ENCODE data around the gene ERICH2.

The ERICH2 gene

DNA sequence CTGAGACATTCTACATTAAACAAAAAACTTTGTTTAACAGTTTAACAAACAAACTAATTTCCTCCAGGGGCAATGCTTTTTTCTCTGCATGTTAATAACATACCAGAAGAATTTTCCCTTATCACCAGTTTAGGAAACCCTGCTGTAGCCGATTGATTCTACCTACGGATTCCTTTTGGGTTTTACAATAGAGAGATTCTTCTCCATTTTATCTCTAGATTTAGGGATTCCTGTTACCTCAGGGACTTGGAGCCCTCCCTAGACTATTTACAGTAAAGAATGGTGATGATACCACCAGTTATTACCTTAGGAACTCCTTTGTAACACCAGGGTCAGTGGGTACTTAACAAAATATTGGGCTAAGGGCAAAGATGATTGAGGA is 5.3 kb upstream of the ERICH2 start:
- Histone ChIP-seq H3K4me1 (ENCODE audit: control insufficient read depth, insufficient read depth, low read length) (no peaks in the 10 kb centered on the region), H3K9me3 (ENCODE audit: control insufficient read depth, low read length) (no peaks in the 10 kb centered on the region), H3K4me3 (ENCODE audit: low read length) (no peak overlapping the region), H3K9ac (ENCODE audit: low read length) (no peak overlapping the region), H3K27me3 (replicated peaks; ENCODE audit: control insufficient read depth, insufficient read depth, low read length) (no peaks in the 10 kb centered on the region), H3K36me3 (ENCODE audit: control insufficient read depth, insufficient read depth, low read length, severe bottlenecking) (no peaks in the 10 kb centered on the region)
- no peak for DNase-seq (ENCODE audit: low read depth)

DNA sequence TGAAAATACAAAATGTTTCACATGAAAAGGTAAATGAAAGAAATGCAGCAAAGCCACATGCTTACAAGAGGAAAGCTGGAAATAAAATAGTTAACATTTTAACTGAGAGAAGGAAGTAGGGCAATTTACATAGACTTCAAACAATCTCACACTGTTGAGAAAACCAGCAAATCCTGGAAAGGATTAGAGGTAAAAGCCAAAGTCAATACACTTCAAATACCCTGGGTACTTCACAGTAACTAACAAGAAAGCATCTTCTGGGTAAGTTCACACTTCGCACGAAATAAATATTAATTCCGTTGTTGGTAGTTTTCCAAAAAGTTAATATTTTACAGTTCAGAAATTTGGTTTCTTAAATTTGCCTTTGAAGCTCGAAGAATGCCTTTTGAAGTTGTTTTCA is 3.5 kb upstream of the ERICH2 start:
- no peaks in the 10 kb centered on the region for H3K9me3 ChIP-seq (ENCODE audit: control insufficient read depth, low read length)
- no peak overlapping the region for H3K9ac ChIP-seq (ENCODE audit: low read length)
- DNase-seq (ENCODE audit: low read depth): no peak
- H3K36me3 ChIP-seq (ENCODE audit: control insufficient read depth, insufficient read depth, low read length, severe bottlenecking): no peaks in the 10 kb centered on the region
- no peaks in the 10 kb centered on the region for H3K27me3 ChIP-seq (replicated peaks; ENCODE audit: control insufficient read depth, insufficient read depth, low read length)
- H3K4me1 ChIP-seq (ENCODE audit: control insufficient read depth, insufficient read depth, low read length): no peaks in the 10 kb centered on the region
- no peak overlapping the region for H3K4me3 ChIP-seq (ENCODE audit: low read length)

- H3K9me3 ChIP-seq (ENCODE audit: control insufficient read depth, low read length): no peaks in the 10 kb centered on the region
- H3K9ac ChIP-seq (ENCODE audit: low read length): peak overlapping the region; percentile 87
- no peaks in the 10 kb centered on the region for H3K27me3 ChIP-seq (replicated peaks; ENCODE audit: control insufficient read depth, insufficient read depth, low read length)
- H3K36me3 ChIP-seq (ENCODE audit: control insufficient read depth, insufficient read depth, low read length, severe bottlenecking): no peaks in the 10 kb centered on the region
- H3K4me1 ChIP-seq (ENCODE audit: control insufficient read depth, insufficient read depth, low read length): no peaks in the 10 kb centered on the region
- H3K4me3 ChIP-seq (ENCODE audit: low read length): peak overlapping the region; percentile 96
- DNase-seq (ENCODE audit: low read depth): peak; percentile 84
Observed at GRCh38 chr2:170770606-170771420, 635 bp downstream of the ERICH2 start.

- Histone ChIP-seq H3K9me3 (ENCODE audit: control insufficient read depth, low read length) (no peaks in the 10 kb centered on the region), H3K27me3 (replicated peaks; ENCODE audit: control insufficient read depth, insufficient read depth, low read length) (no peaks in the 10 kb centered on the region), H3K36me3 (ENCODE audit: control insufficient read depth, insufficient read depth, low read length, severe bottlenecking) (no peaks in the 10 kb centered on the region), H3K9ac (ENCODE audit: low read length) (peak overlapping the region; percentile 87), H3K4me1 (ENCODE audit: control insufficient read depth, insufficient read depth, low read length) (no peaks in the 10 kb centered on the region), H3K4me3 (ENCODE audit: low read length) (peak overlapping the region; percentile 91)
- DNase-seq (ENCODE audit: low read depth): peak; percentile 41
Observed at GRCh38 chr2:170771421-170771937, 1.3 kb downstream of the ERICH2 start.

- no peaks in the 10 kb centered on the region for H3K27me3 ChIP-seq (replicated peaks; ENCODE audit: control insufficient read depth, insufficient read depth, low read length)
- H3K4me3 ChIP-seq (ENCODE audit: low read length): peak overlapping the region; percentile 91
- no peak for DNase-seq (ENCODE audit: low read depth)
- H3K4me1 ChIP-seq (ENCODE audit: control insufficient read depth, insufficient read depth, low read length): no peaks in the 10 kb centered on the region
- no peaks in the 10 kb centered on the region for H3K9me3 ChIP-seq (ENCODE audit: control insufficient read depth, low read length)
- H3K9ac ChIP-seq (ENCODE audit: low read length): no peak overlapping the region
- H3K36me3 ChIP-seq (ENCODE audit: control insufficient read depth, insufficient read depth, low read length, severe bottlenecking): no peaks in the 10 kb centered on the region
Observed at GRCh38 chr2:170772295-170772694, 2.1 kb downstream of the ERICH2 start.

- no peak overlapping the region for H3K4me3 ChIP-seq (ENCODE audit: low read length)
- H3K27me3 ChIP-seq (replicated peaks; ENCODE audit: control insufficient read depth, insufficient read depth, low read length): no peaks in the 10 kb centered on the region
- H3K9ac ChIP-seq (ENCODE audit: low read length): no peak overlapping the region
- H3K4me1 ChIP-seq (ENCODE audit: control insufficient read depth, insufficient read depth, low read length): no peaks in the 10 kb centered on the region
- DNase-seq (ENCODE audit: low read depth): no peak
- H3K9me3 ChIP-seq (ENCODE audit: control insufficient read depth, low read length): no peaks in the 10 kb centered on the region
- no peaks in the 10 kb centered on the region for H3K36me3 ChIP-seq (ENCODE audit: control insufficient read depth, insufficient read depth, low read length, severe bottlenecking)
Observed at GRCh38 chr2:170774074-170774473, 3.9 kb downstream of the ERICH2 start.

DNA sequence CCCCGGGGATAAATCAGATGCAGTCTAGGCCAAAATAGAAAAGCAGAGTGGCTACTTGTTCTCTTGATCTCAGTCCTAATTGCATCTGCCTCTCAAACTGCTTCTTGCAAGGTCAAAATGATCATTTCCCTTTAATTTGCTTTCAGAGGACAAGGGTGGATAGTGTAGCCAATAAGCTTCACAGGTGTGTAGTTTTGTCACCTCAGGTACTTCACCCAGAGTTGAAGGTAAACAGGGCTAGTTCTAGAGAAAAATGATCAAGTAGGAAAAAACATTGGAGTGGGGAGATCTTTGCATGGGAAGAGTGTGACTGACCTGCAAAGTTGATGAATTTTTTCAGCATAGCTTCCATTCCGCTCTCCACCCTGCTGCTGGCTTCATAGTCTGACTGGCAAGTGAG is 8.7 kb downstream of the ERICH2 start:
- Histone ChIP-seq H3K4me3 (ENCODE audit: low read length) (no peak overlapping the region), H3K9ac (ENCODE audit: low read length) (no peak overlapping the region), H3K4me1 (ENCODE audit: control insufficient read depth, insufficient read depth, low read length) (no peaks in the 10 kb centered on the region), H3K36me3 (ENCODE audit: control insufficient read depth, insufficient read depth, low read length, severe bottlenecking) (no peaks in the 10 kb centered on the region), H3K9me3 (ENCODE audit: control insufficient read depth, low read length) (no peaks in the 10 kb centered on the region), H3K27me3 (replicated peaks; ENCODE audit: control insufficient read depth, insufficient read depth, low read length) (no peaks in the 10 kb centered on the region)
- no peak for DNase-seq (ENCODE audit: low read depth)

DNA sequence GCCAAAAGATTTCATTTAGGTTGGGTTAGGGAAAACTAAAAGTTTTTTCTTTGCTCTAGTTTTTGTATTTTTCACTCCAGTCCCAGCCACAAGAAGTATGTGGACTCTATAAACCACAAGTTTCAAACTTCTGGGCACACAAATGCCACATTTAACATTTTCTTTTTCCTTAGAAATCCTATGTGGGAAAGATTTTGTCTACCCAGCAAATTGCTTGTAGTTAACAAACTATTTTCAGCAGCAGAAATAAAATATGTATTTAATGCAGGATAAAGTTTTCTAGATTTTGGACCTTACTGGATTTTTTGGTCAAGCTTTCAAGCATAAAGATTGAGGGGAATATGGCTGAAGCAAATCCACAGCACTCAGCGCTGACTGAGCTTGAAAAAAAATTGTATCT is 9.1 kb downstream of the ERICH2 start:
- Histone ChIP-seq H3K4me3 (ENCODE audit: low read length) (no peak overlapping the region), H3K4me1 (ENCODE audit: control insufficient read depth, insufficient read depth, low read length) (no peaks in the 10 kb centered on the region), H3K9ac (ENCODE audit: low read length) (no peak overlapping the region), H3K27me3 (replicated peaks; ENCODE audit: control insufficient read depth, insufficient read depth, low read length) (no peaks in the 10 kb centered on the region), H3K9me3 (ENCODE audit: control insufficient read depth, low read length) (no peaks in the 10 kb centered on the region), H3K36me3 (ENCODE audit: control insufficient read depth, insufficient read depth, low read length, severe bottlenecking) (no peaks in the 10 kb centered on the region)
- DNase-seq (ENCODE audit: low read depth): no peak

DNA sequence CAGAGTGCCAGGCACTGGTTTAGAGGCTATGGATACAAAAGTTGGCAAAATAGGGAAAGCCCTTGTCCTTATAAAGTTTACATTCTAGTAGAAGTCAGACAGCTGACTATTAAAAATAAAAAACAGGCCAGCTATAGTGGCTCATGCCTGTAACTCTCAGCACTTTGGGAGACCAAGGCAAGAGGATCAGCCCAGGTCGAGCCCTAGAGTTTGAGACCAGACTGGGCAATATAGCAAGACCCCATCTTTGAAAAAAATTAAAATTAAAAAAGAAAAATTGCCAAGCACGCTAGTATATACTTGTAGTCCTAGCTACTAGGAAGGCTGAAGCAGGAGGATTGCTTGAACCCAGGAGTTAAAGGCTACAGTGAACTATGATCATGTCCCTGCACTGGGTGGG is 12.5 kb downstream of the ERICH2 start:
- Histone ChIP-seq H3K4me3 (ENCODE audit: low read length) (no peak overlapping the region), H3K27me3 (replicated peaks; ENCODE audit: control insufficient read depth, insufficient read depth, low read length) (no peaks in the 10 kb centered on the region), H3K4me1 (ENCODE audit: control insufficient read depth, insufficient read depth, low read length) (no peaks in the 10 kb centered on the region), H3K36me3 (ENCODE audit: control insufficient read depth, insufficient read depth, low read length, severe bottlenecking) (no peaks in the 10 kb centered on the region), H3K9me3 (ENCODE audit: control insufficient read depth, low read length) (peaks cover 5% of the 10 kb centered on the region), H3K9ac (ENCODE audit: low read length) (no peak overlapping the region)
- DNase-seq (ENCODE audit: low read depth): no peak

GRCh38 chr2:170783549-170783948 is 13.4 kb downstream of the ERICH2 start:
- Histone ChIP-seq H3K9me3 (ENCODE audit: control insufficient read depth, low read length) (peaks cover 5% of the 10 kb centered on the region), H3K27me3 (replicated peaks; ENCODE audit: control insufficient read depth, insufficient read depth, low read length) (no peaks in the 10 kb centered on the region), H3K36me3 (ENCODE audit: control insufficient read depth, insufficient read depth, low read length, severe bottlenecking) (no peaks in the 10 kb centered on the region), H3K9ac (ENCODE audit: low read length) (no peak overlapping the region), H3K4me1 (ENCODE audit: control insufficient read depth, insufficient read depth, low read length) (no peaks in the 10 kb centered on the region), H3K4me3 (ENCODE audit: low read length) (no peak overlapping the region)
- no peak for DNase-seq (ENCODE audit: low read depth)

DNA sequence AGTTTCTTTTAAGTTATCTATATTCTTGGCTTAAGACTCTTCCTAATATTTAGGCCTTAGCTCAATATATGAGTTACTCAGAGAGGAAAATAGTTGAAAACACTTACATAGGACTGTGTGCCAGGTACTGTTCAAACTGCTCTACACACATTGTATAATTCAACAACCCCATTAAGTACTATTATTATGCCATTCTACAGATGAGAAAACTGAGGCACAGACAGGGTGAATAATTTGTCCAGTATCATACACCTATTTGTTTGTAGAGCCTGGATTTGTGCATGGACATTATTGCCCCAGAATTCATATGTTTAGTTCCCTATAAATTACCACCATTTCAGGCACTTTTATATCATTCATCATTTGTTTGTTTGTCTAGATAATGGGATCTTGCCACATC is 28.8 kb downstream of the ERICH2 start:
- Histone ChIP-seq H3K4me1 (ENCODE audit: control insufficient read depth, insufficient read depth, low read length) (no peaks in the 10 kb centered on the region), H3K27me3 (replicated peaks; ENCODE audit: control insufficient read depth, insufficient read depth, low read length) (peaks cover 8% of the 10 kb centered on the region), H3K9me3 (ENCODE audit: control insufficient read depth, low read length) (no peaks in the 10 kb centered on the region)

GRCh38 chr2:170806548-170806947 is 36.4 kb downstream of the ERICH2 start:
- Histone ChIP-seq H3K36me3 (ENCODE audit: control insufficient read depth, insufficient read depth, low read length, severe bottlenecking) (no peaks in the 10 kb centered on the region), H3K9me3 (ENCODE audit: control insufficient read depth, low read length) (no peaks in the 10 kb centered on the region), H3K27me3 (replicated peaks; ENCODE audit: control insufficient read depth, insufficient read depth, low read length) (peaks cover 18% of the 10 kb centered on the region), H3K9ac (ENCODE audit: low read length) (no peak overlapping the region), H3K4me3 (ENCODE audit: low read length) (no peak overlapping the region), H3K4me1 (ENCODE audit: control insufficient read depth, insufficient read depth, low read length) (no peaks in the 10 kb centered on the region)
- no peak for DNase-seq (ENCODE audit: low read depth)

More for the DNA sequence above, 28.8 kb downstream of the ERICH2 start:
- Histone ChIP-seq H3K9ac (ENCODE audit: low read length) (no peak overlapping the region), H3K36me3 (ENCODE audit: control insufficient read depth, insufficient read depth, low read length, severe bottlenecking) (no peaks in the 10 kb centered on the region), H3K4me3 (ENCODE audit: low read length) (no peak overlapping the region)
- DNase-seq (ENCODE audit: low read depth): no peak
